ENCODE data around the gene EFTUD2. TPM values are rescaled to one million over a fixed set of nuclear protein-coding genes. Genes with fewer than 3 reads are reported as not detected.

Gene EFTUD2
- total RNA-seq, 6 donors from 2014 or later, result 66.6 to 146 (median 75.6) TPM

GRCh38 chr17:44933824-44934744 lies 34.8 kb upstream of the EFTUD2 start:
- Histone ChIP-seq H3K27ac (no peak overlapping the region), H3K9me3 (peaks cover 0 to 5% (median 0%) of the 10 kb centered on the region in 4 donors), H3K27me3 (no peaks in the 10 kb centered on the region), H3K4me1 (no peaks in the 10 kb centered on the region), H3K36me3 (no peaks in the 10 kb centered on the region), H3K4me3 (no peak overlapping the region)
- DNase-seq (no peak), ATAC-seq (ENCODE audit: low FRiP score in 2 of 2) (no peak)
- WGBS, 2 donors, result 85 to 92% methylated on average over 22 to 30 of the region's 34 CpGs
- TF ChIP-seq, protein P1, sequence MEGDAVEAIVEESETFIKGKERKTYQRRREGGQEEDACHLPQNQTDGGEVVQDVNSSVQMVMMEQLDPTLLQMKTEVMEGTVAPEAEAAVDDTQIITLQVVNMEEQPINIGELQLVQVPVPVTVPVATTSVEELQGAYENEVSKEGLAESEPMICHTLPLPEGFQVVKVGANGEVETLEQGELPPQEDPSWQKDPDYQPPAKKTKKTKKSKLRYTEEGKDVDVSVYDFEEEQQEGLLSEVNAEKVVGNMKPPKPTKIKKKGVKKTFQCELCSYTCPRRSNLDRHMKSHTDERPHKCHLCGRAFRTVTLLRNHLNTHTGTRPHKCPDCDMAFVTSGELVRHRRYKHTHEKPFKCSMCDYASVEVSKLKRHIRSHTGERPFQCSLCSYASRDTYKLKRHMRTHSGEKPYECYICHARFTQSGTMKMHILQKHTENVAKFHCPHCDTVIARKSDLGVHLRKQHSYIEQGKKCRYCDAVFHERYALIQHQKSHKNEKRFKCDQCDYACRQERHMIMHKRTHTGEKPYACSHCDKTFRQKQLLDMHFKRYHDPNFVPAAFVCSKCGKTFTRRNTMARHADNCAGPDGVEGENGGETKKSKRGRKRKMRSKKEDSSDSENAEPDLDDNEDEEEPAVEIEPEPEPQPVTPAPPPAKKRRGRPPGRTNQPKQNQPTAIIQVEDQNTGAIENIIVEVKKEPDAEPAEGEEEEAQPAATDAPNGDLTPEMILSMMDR (IDR thresholded peaks at IDR 0.05), result no peak
- no peak for TF ChIP-seq EP300 (IDR thresholded peaks at IDR 0.05)

DNA sequence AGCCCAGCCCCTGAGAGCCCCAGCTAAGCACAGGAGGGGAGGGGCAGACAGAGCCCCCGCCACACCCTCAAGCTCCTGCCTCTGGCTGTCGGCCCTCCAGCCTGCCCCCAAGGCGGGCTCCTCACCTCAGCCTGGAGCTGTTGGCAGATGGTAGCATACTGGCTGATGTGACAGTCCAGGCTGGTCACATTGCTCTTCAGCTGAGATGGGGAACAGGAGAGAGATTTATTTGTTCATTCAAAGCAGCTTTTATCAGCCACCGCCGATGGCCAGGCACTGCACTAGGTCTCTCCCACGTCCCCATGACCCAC lies 33.5 kb upstream of the EFTUD2 start:
- DNase-seq (no peak), ATAC-seq (ENCODE audit: low FRiP score in 2 of 2) (no peak)
- TF ChIP-seq POLR2AphosphoS5 (IDR thresholded peaks at IDR 0.05) (no peak), POLR2A (IDR thresholded peaks at IDR 0.05) (no peak), EP300 (IDR thresholded peaks at IDR 0.05) (no peak)
- TF ChIP-seq, protein P1 (IDR thresholded peaks at IDR 0.05), result no peak
- H3K27ac ChIP-seq, result no peak overlapping the region
- no peaks in the 10 kb centered on the region for H3K4me1 ChIP-seq
- H3K36me3 ChIP-seq, result no peaks in the 10 kb centered on the region
- no peaks in the 10 kb centered on the region for H3K9me3 ChIP-seq
- WGBS, 2 donors, result 90% methylated on average over 6 of the region's 6 CpGs; no CpG with 5 or more reads in 1 of the 2 donors
- H3K27me3 ChIP-seq, result no peaks in the 10 kb centered on the region
- H3K4me3 ChIP-seq, result no peak overlapping the region

DNA sequence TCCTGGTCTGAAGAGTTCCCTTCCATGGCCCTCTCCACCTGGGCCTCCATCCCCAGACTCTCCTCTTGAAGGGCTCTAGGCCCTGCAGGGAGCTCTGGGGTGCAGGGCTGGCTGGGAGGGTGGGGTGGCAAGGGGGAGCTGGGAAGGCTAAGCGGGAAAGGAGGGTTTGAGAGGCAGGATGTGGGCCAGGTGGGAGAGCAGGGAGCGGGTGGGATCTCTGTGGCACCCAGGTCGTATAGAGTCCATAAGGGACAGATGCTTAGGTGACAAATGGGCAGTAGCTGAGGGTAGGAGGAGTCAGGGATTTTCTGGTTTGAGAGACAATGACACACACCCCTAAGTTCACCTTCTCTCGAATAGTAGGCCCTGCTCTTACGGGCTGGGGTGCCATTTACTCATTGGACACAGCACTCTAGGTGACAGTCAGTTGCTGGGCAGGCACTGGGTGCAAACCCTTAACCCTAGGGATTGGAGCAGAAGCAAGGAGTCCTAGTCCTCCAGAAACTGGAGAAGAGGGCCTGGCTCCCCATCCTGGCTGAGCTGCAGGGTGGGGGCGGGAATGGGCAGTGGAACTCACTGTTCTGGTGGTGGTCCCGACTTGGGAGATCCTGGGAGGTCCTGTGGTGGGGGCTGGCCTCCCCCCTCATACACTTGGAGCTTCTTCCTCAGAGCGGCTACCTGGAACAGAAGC lies 33.0 kb upstream of the EFTUD2 start:
- ATAC-seq (ENCODE audit: low FRiP score in 2 of 2) (no peak), DNase-seq (no peak)
- no peaks in the 10 kb centered on the region for H3K9me3 ChIP-seq
- H3K27ac ChIP-seq, result no peak overlapping the region
- TF ChIP-seq, protein P1 (IDR thresholded peaks at IDR 0.05), result no peak
- no peak for TF ChIP-seq EP300 (IDR thresholded peaks at IDR 0.05)
- TF ChIP-seq POLR2AphosphoS5 (IDR thresholded peaks at IDR 0.05), result no peak
- no peak for TF ChIP-seq POLR2A (IDR thresholded peaks at IDR 0.05)
- H3K27me3 ChIP-seq, result no peaks in the 10 kb centered on the region
- no peaks in the 10 kb centered on the region for H3K4me1 ChIP-seq
- no peaks in the 10 kb centered on the region for H3K36me3 ChIP-seq
- no peak overlapping the region for H3K4me3 ChIP-seq
- 96 to 97% methylated on average over 5 to 8 of the region's 8 CpGs for WGBS, 2 donors

- Histone ChIP-seq H3K4me1 (no peaks in the 10 kb centered on the region), H3K27ac (no peak overlapping the region), H3K4me3 (no peak overlapping the region), H3K9me3 (no peaks in the 10 kb centered on the region), H3K36me3 (no peaks in the 10 kb centered on the region), H3K27me3 (no peaks in the 10 kb centered on the region)
- WGBS, 2 donors, result 89% methylated on average over 5 of the region's 5 CpGs
- TF ChIP-seq EP300 (IDR thresholded peaks at IDR 0.05) (no peak), POLR2A (IDR thresholded peaks at IDR 0.05) (no peak), POLR2AphosphoS5 (IDR thresholded peaks at IDR 0.05) (no peak)
- TF ChIP-seq, protein P1 (IDR thresholded peaks at IDR 0.05), result no peak
- ATAC-seq (ENCODE audit: low FRiP score in 2 of 2) (no peak), DNase-seq (no peak)
Measured at GRCh38 chr17:44931376-44931775, 32.1 kb upstream of the EFTUD2 start.

Measured in upper lobe of left lung (tissue), 6 donors.